A673 (cell line): ENCODE measurements around the gene CRX.

Source experiments
- EZH2 ChIP-seq: fragments of 200-600 bp; sonication (generic); IDR thresholded peaks from 2 replicates; pipeline ENCODE4 v1.6.1; 2017; ENCODE audit warnings: borderline replicate concordance, low read depth, mild to moderate bottlenecking, mixed read lengths, antibody characterized with exemption, low read length; ENCODE audit not compliant: poor library complexity, severe bottlenecking
- TF ChIP-seq, protein P1 (sequence below): fragments of 300-800, 200-600 bp; sonication (generic); conservative IDR thresholded peaks from 2 replicates; pipeline ENCODE4 v1.5.1; 2017; ENCODE audit warnings: low read depth, mild to moderate bottlenecking, antibody characterized with exemption, low read length, moderate library complexity, mixed read lengths

DNA sequence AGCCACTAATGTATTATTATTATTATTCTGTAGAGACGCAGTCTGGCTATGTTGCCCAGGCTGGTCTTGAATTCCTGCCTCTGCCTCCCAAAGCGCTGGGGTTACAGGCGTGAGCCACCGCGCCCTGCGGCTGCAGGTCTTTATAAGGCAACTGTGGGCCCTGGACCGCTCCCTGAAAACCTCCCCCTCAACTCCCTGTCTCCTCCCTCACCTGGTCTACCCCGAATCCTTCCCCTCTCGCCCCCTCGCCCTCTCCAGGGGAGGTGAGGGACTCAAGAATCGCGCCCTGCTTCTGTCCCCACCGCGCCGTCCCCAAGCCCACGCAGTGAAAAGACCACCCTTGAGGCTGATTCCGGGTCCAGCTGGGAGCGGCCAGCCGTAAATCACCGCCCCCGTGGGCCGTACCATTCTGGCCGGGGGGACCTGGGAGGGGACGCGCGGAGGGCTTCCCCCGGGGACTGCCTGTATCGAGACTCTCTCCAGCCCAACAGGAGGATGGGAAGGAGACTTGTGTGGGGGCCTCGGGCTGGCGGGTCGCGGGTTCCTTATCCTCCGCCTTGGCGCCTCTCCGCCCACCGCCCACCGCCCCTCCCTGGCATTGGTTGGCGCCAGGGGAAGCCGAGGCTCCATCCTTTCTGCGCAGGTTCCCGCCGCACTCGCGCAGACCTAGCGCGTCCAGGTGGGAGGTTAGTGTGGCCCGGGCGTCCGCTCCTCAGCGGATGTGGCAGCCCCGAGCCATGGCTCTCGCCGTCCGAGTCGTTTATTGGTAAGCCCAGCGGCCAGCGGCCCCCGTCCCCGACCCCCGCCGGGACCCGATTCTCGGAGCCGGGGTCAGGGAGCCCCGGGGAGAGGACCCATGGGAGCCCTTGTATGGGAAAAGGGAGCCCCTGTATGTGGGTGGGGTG, 43.4 kb upstream of the CRX start, which contains the start of gene SELENOW:
- TF ChIP-seq, protein P1, sequence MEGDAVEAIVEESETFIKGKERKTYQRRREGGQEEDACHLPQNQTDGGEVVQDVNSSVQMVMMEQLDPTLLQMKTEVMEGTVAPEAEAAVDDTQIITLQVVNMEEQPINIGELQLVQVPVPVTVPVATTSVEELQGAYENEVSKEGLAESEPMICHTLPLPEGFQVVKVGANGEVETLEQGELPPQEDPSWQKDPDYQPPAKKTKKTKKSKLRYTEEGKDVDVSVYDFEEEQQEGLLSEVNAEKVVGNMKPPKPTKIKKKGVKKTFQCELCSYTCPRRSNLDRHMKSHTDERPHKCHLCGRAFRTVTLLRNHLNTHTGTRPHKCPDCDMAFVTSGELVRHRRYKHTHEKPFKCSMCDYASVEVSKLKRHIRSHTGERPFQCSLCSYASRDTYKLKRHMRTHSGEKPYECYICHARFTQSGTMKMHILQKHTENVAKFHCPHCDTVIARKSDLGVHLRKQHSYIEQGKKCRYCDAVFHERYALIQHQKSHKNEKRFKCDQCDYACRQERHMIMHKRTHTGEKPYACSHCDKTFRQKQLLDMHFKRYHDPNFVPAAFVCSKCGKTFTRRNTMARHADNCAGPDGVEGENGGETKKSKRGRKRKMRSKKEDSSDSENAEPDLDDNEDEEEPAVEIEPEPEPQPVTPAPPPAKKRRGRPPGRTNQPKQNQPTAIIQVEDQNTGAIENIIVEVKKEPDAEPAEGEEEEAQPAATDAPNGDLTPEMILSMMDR, result no peak
- TF ChIP-seq EZH2, result no peak
